HFFc6 (cell line): ENCODE measurements around the gene TOMM7. TPM values are rescaled to one million over a fixed set of nuclear protein-coding genes. Genes with fewer than 3 reads are reported as not detected.

ENCODE experiments used
- DNase-seq: peaks from one replicate; pipeline ENCODE4 v3.0.0-alpha.2; 2018
- H3K27ac Mint-ChIP-seq: 2 replicates; pipeline ENCODE4 v1.8.0; 2020; ENCODE audit warnings: mild to moderate bottlenecking, mixed read lengths
- H3K27me3 Mint-ChIP-seq: 2 replicates; pipeline ENCODE4 v1.8.0; 2021; ENCODE audit warnings: mild to moderate bottlenecking, moderate library complexity, mixed read lengths; ENCODE audit not compliant: insufficient read depth
- H3K36me3 Mint-ChIP-seq: 2 replicates; pipeline ENCODE4 v1.8.0; 2021; ENCODE audit warnings: low read depth, mixed read lengths
- H3K4me1 Mint-ChIP-seq: 2 replicates; pipeline ENCODE4 v1.8.0; 2020; ENCODE audit warnings: low read depth, mixed read lengths
- H3K4me3 Mint-ChIP-seq: 2 replicates; pipeline ENCODE4 v1.8.0; 2020; ENCODE audit warnings: mild to moderate bottlenecking, moderate library complexity, mixed read lengths
- H3K9me3 Mint-ChIP-seq: 2 replicates; pipeline ENCODE4 v1.8.0; 2020; ENCODE audit warnings: mild to moderate bottlenecking, mixed read lengths
- total RNA-seq, 6 experiments: library from RNA; stranded (reverse); fragmentation: NEBNext Ultra II Directional; extraction: Animal tissue kit (Norgen Biotek cat#: 25700); gene quantifications; 2 replicates in 1 of 6; 3 replicates in 5 of 6; pipeline ENCODE4 v1.2.3, GENCODE V29; 2021
- TF ChIP-seq, protein P1 (sequence below): fragments of 200-600 bp; sonication (generic); IDR thresholded peaks from 2 replicates; pipeline ENCODE4 v1.5.0; 2021; ENCODE audit warnings: antibody characterized with exemption, mild to moderate bottlenecking

TOMM7 gene
- total RNA-seq, 6 experiments from 2014 or later: 234 to 372 (median 324) TPM

DNA sequence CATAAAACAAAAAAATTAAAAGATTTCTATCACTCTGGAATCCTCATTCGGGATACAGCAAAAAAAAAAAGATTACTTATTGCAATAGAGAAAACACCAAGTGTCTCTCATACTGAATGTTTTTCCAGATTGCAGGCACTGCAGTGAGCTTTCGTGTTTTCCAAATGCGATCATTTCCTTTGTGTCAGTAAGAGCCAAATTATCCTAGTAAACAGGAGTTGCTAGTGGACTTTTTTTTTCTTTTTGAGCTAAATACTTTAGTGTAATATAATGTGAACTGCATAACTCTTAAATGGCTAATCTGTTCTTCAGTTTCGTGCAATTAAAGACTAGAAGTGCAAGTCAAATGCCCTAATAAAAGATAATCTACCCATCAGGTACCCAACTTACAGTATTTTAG, 44.4 kb upstream of the TOMM7 start:
- DNase-seq: peak; percentile 84
- Mint-ChIP-seq H3K4me3 (peak overlapping the region; percentile 63), H3K36me3 (peaks cover 56% of the 10 kb centered on the region), H3K27me3 (peaks cover 14% of the 10 kb centered on the region), H3K27ac (peak overlapping the region; percentile 95), H3K4me1 (peaks cover 65% of the 10 kb centered on the region), H3K9me3 (no peaks in the 10 kb centered on the region)
- TF ChIP-seq, protein P1, sequence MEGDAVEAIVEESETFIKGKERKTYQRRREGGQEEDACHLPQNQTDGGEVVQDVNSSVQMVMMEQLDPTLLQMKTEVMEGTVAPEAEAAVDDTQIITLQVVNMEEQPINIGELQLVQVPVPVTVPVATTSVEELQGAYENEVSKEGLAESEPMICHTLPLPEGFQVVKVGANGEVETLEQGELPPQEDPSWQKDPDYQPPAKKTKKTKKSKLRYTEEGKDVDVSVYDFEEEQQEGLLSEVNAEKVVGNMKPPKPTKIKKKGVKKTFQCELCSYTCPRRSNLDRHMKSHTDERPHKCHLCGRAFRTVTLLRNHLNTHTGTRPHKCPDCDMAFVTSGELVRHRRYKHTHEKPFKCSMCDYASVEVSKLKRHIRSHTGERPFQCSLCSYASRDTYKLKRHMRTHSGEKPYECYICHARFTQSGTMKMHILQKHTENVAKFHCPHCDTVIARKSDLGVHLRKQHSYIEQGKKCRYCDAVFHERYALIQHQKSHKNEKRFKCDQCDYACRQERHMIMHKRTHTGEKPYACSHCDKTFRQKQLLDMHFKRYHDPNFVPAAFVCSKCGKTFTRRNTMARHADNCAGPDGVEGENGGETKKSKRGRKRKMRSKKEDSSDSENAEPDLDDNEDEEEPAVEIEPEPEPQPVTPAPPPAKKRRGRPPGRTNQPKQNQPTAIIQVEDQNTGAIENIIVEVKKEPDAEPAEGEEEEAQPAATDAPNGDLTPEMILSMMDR: no peak

DNA sequence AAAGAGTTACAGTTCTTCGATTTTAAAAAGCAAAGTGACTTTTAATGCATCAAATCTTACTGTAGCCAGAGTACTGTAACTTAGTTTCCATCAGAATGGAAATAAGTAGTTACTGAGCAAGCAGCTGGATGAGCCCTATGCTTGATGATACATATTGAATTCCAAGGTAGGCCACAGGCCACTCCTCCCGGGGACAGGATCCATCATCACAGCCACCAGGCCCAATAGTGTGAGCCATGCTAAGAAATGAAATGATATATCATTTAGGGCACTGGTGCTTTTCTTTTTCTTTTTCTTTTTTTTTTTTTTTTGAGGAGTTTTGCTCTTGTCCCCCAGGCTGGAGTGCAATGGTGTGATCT, 42.9 kb upstream of the TOMM7 start:
- TF ChIP-seq, protein P1: no peak
- H3K4me1 Mint-ChIP-seq: peaks cover 75% of the 10 kb centered on the region
- H3K9me3 Mint-ChIP-seq: no peaks in the 10 kb centered on the region
- H3K27me3 Mint-ChIP-seq: peaks cover 16% of the 10 kb centered on the region
- peak overlapping the region; percentile 29; the same call in 1 of the 2 replicates for H3K4me3 Mint-ChIP-seq
- H3K27ac Mint-ChIP-seq: peak overlapping the region; percentile 95
- peaks cover 64% of the 10 kb centered on the region for H3K36me3 Mint-ChIP-seq
- peak; percentile 60 for DNase-seq

DNA sequence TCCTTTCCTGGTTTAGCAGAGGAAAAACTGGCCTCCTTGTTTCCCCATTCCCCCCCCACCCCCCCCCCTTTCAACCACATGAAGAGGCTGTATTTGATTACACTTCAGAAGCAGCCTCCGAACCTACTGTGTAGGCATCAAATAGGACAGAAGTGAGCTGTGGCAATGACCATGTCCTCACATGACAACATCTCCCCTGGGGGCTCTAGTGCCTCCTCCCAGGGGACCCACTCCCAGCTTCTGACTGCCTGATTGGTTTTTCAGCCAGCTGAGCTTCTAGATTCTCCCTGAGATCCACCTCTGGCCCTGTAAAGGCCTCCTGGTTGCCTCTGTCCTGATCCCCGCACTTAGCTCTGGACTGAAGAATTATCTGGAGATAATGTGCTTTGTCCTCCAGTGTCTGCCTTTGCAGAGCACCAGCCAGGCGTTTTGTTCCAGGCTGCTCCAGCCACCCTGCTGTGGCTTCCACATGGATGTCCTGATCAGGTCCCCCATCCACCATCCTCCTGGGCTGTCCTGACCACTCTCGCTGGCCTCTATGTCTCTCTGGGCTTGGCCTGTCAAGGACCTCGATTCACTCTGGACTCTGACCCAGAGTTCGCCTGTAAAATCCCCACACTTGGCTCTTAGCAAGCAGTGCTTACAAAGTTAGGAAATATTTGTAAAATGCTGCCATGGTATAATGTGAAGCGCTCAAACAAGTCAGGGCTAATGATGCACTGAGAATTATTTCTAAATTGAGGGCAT, 42.4 kb upstream of the TOMM7 start:
- DNase-seq: no peak
- TF ChIP-seq, protein P1: no peak
- peak overlapping the region; percentile 95 for H3K27ac Mint-ChIP-seq
- peak overlapping the region; percentile 29; the same call in 1 of the 2 replicates for H3K4me3 Mint-ChIP-seq
- H3K4me1 Mint-ChIP-seq: peaks cover 81% of the 10 kb centered on the region
- peaks cover 64% of the 10 kb centered on the region for H3K36me3 Mint-ChIP-seq
- H3K27me3 Mint-ChIP-seq: peaks cover 12% of the 10 kb centered on the region
- no peaks in the 10 kb centered on the region for H3K9me3 Mint-ChIP-seq

DNA sequence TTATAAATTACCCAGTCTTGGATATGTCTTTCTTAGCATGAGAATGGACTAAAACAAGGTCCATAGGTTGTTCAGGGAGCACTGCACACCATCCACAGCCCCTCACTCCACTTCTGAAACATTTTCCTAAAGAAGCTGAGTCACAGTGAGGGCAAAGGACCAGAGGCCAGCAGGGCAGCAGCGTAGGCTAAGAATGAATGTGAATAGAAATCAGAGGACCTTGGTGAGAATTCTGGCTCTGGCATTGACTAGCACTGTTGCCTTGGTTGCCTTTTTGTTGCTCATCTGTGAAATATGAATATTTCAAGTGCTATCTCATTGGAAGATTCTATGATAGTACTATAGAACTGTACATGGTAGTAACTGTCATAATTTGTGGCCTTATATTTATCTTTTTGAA, 41.7 kb upstream of the TOMM7 start:
- peak; percentile 50 for DNase-seq
- peak overlapping the region; percentile 6; the same call in 1 of the 2 replicates for H3K4me3 Mint-ChIP-seq
- H3K27me3 Mint-ChIP-seq: peaks cover 10% of the 10 kb centered on the region
- TF ChIP-seq, protein P1: no peak
- H3K9me3 Mint-ChIP-seq: no peaks in the 10 kb centered on the region
- peak overlapping the region; percentile 95 for H3K27ac Mint-ChIP-seq
- peaks cover 68% of the 10 kb centered on the region for H3K36me3 Mint-ChIP-seq
- peaks cover 88% of the 10 kb centered on the region for H3K4me1 Mint-ChIP-seq

DNA sequence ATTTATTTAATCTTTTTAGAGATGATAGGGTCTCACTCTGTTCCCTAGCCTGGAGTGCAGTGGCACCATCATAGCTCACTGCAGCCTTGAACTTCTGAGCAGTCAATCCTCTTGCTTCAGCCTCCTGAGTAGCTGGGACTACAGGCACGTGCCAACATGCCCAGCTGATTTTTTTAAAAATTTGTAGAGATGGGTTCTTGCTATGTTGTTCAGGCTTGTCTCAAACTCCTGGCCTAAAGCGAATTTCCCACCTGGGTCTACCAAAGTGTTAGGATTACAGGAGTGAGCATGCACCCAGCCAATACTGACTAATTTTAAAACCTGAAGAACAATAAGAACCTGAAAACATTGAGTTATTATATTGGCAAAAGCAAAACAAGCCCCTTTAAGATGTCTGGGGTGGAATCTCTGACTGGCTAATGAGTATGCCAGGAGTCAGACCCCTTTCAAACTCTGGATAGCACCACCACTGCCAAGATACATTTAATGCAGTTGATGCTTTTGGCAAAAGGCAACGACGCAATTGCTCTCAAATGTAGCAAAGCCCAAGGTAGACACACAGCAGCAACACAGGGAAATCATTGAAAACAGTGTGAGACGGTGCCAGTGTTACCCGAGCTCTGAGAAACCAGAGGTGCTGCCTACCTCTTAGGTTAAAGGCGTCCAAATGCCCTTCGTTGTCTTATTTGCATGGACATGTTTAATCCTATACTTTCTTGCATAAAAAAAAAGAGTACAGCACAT, 40.7 kb upstream of the TOMM7 start:
- TF ChIP-seq, protein P1: no peak
- DNase-seq: no peak
- peaks cover 63% of the 10 kb centered on the region for H3K36me3 Mint-ChIP-seq
- H3K27ac Mint-ChIP-seq: peak overlapping the region; percentile 95
- H3K9me3 Mint-ChIP-seq: no peaks in the 10 kb centered on the region
- H3K27me3 Mint-ChIP-seq: peaks cover 11% of the 10 kb centered on the region
- H3K4me1 Mint-ChIP-seq: peaks cover 92% of the 10 kb centered on the region
- H3K4me3 Mint-ChIP-seq: peak overlapping the region; percentile 15; the same call in 1 of the 2 replicates
